ENCODE measurements around the gene NID1.

Gene NID1

DNA sequence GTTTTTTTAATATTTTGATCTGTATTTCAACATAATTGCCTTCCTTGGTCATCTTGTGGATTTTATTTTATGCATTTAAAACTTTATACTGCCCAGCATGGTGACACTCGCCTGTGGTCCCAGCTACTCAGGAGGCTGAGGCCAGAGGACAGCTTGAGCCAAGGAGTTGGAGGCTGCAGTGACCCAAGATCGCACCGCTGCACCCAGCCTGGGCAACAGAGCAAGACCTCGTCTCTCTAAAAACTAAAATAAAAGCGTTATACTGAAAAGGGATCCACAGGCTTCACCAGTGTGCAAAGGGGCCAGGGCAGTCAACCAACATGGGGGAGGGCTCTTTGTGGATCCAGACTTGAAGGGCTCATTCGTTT is 1.4 kb downstream of the NID1 start:
- no peak for DNase-seq

DNA sequence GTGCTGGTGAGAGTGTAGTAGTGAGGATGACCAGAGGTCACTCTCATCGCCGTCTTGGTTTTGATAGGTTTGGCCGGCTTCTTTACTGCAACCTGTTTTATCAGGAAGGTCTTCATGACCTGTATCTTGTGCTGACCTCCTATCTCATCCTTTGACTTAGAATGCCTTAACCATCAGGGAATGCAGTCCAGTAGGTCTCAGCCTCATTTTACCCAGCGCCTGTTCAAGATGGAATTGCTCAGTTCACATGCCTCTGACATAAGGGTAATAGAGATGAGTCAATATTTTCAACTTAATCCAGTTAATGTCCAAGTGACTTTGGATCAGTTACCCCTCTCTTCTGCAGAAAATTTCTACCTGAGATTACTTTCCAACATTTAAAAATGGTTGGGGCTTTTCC is 4.6 kb downstream of the NID1 start:
- DNase-seq = no peak

DNA sequence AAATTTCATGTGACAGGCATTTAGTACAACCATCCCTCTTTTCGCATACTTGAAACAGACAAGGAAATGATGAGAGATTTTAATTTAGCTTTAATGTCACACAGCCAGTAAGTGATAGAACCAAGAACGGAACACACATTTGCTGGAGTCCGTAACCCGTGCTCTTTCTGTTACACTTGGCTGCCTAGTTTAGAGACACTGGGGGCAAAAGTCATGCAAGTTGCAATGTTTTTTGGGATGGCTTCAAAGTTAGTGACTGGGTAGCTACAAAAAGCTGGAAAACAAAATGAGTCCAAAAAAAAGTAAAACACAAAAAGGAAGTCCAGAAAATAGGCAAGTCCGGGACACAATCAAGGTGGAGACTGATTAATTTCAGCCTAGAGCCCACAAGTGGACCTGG is 5.9 kb downstream of the NID1 start:
- DNase-seq = no peak

DNA sequence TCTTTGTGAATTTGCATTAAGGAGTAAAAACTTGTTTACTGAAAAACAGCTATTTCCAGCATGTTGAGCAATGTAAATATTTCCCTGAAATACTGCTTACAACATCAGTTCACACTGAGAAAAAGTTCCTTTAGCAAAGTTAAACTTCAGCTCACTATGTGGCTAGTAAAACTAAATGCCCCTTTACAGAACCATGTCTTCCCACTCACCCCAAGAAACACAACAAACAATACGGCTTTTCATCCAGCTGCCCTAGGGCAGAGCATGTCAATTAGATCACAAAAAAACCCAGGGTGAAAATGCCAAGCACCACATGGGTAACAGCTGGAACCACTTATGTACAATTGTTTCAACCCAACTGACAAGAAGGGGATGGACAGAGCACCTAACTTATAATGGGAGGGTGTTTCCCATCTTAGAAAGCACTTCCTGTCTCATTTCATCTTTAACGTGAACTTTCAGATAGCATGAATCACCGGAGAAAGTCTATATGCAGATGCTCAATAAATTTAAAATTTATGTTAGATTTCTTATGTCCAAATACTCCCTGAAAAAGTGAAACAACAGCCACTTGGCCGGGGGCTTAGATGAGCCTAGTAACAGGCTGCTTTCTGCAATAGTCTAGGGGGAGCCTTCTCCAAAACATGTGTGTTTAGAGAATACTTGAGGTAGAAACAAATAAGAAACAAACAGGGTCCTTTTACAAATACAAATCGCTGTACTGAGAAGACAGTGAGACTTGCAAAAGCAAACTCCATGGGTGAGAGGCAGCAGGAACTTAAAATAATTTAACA is 6.6 kb downstream of the NID1 start:
- no peak for DNase-seq

DNA sequence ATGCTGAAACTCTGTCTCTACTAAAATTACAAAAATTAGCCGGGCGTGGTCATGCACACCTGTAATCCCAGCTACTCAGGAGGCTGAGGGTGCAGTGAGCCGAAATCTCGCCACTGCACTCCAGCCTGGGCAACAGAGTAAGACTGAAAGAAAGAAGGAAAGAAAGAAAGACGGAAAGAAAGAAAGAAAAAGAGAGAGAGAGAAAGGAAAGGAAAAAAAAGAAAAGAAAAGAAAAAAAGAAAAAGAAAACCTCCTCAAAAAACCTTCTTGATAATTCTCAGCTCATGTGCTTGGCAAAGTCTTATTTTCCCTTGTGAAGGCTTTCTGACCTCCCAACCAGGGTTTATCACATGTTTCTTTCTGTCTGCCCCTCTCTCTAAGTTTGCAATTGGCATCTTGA is 7.3 kb downstream of the NID1 start:
- DNase-seq = no peak

DNA sequence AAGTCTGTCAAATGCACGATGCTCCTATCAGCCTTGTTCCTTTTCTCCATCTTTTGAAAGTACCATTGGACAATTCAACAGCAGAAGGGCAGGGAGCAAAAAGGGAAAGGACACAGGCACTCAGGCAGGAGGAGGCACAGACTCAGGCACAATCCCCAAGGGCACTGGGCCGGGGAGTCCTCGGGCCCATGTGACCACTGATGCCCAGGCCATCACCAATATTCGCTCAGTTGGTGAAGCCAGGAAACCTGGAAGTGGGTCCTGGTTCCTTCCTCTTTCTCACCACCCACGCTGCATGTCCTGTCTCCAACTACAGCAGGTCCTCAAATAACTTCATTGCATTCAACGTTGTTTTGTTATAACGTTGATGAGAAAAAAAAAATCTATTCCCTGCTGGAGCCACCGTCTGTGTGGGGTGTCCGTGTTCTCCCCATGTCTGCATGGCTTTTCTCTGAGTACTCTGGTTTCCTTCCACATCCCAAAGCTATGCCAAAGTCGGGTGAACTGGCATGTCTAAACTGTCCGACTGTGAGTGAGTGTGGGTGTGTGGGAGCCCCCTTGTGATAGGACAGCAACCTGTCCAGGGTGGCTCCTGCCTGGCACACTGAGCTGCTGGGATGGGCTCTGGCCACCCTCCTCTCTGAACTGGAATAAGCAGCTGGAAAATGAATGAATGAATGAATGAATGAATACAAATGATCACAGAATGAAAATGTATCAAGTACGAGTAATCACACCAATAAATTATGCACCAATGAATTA is 12.5 kb downstream of the NID1 start:
- DNase-seq = no peak

DNA sequence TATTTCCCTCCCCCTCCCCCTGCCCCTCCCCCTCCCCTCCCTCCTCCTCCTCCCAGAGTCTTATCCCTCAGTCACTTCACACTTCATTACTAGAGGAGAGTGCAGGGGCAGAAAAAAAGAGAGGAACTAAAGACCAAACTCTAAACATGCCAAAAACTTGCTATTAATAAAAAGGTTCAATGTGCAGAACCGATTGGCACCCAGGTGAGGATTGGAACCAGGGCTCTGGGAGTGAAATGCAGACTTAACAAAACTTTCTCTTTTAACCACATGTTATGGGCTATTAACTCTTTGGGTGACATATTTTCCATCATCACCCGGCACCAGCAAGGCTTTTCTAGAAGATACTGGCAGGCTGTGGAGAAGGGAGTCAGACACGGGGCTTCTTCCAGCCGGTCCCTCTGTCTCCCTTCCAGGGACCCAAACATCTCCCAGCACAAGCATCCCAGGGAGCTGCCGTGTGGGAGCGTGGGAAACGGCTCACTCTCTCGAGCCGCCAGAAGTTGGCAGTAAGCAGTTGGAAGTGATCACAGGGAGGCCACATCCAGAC is 13.6 kb downstream of the NID1 start:
- DNase-seq = no peak

DNA sequence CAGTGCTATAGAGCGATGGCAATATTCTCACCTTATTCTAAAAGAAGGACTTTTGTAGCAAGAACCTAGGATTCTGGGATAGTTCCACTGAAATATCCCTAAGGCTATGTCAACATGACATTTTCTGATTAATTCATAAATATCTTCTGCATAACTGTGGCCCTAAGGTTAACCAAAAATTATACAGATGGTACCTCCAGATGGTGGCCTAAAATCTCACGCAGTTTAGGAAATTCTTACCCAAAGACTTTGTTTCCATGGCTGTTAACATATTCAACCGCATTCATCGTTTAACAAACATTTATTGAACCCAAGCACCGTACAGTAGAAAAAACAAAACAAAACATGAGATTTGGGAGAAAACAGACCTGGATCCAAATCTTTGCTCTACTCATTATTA is 19.1 kb downstream of the NID1 start:
- no peak for DNase-seq

DNA sequence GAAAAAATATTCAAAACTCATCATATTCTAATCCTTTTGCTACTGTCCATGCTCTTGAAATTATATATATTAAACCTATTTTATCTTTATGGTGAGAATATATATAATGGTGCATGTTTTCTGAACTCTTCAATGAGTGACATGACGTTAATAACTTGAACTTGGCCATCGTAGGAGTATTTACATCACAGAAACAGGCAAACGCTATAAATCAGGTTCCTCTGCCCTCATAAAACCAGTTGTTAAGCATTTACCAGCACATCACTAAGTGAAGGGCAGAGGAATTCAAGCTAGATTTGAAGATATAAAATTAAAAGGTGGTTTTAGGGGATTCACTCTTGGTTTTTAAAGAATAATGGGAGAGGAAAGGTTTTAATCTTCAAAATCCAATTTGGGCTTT is 20.5 kb downstream of the NID1 start:
- DNase-seq = no peak

DNA sequence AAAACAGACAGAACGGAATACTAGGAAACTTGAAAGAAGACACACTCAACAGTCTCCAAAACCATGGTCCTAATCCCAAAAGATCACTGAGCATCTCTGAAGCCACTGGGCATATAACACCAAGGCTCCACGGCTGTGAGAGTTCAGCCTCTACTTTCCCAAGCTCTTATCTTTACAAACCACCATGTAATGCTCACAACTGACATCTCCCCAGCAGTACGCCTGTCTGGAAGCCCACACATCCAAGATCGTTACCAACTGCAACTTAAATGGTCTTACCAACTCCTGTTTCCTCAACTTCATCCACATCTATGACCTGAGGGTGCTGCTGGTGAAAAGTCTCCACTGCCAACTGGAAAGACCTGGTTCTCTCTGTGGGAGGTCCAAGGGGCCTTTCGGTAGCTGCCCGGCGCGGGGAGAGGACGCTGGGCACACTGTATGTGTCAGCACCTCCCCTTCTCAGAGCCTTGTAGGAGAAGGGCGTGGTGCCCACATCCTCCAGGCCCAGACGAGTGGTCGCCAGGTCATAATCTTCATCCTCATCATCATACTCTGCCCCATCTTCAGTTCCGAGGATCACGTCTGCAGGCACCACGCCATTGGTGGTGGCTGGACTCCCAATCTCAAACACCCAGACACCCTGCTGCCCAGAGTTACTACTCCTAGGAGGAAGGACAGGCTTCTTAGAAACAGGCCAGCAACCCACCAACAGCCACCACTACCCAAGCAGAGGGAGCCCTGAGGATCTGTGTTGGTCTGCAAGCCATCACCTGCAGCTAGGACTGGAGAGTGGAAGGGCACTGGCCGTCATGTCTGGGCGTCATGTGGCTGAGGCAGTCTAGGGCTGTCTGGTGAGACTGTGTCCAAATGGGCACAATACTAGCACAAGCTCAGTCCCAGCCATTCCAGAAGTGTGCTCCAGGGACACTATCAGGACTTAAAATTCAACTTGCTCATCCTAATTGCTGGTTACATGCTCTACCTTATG is 23.0 kb downstream of the NID1 start:
- DNase-seq = no peak

DNA sequence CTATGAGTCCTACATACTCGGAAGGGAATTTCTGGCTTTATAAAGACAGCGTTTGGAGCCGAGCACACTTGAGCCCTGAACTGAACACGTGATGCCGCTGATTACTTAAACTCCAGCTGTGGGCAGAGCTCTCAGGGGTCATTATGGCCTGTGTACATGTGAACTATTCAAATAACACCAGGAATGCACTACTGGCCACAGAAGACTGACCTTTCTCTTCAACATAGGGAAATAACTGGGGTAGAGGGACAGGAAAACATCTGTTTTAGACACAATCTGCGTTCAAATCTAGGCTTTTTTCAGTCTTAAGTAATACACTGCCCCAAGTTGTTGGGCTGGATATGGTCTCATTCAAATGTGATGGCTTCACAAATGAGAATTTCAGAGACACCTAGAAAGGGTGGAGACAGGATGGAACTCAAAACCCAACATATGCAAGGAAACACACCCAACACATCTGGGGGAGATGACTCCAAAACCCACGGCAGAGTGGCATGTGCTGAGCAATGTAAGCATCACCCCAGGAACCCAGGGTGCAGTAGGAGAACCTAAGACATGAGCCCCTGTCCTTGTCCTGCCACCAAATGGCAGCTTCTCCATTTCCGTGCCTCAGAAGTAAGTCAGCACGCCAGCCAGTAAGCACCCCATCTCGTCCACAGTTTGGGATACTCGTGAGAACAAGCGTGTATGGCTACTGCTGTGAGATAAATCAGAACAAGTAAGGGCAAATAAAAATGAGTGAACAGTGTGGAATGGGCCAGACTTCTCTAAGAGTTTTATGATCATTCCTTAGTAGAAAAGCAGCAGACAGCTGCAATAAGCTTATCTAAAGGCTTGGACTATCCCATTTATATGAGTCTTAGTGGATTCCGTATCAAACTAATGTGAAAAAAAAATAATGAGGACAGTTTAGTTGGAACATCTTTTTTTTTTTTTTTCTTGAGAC is 24.9 kb downstream of the NID1 start:
- DNase-seq = no peak

DNA sequence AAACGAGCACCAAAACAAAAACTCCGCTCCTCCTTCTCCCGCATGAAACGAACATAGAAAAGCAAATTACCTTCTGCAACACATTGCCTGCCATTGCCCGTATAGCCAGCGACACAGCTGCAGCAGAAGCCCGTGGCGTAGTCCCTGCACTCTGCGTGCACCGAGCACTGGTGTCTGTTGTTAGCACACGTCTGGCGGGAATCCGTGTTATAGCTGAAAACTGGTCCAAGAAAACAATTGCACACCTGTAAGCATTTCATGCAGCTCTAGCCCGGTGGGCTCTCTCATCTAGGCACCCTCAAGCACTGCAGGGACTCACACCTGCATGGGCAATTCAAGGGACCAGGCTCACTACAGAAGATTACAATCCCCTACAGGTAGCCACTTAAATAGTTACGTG is 26.9 kb downstream of the NID1 start:
- DNase-seq = no peak

DNA sequence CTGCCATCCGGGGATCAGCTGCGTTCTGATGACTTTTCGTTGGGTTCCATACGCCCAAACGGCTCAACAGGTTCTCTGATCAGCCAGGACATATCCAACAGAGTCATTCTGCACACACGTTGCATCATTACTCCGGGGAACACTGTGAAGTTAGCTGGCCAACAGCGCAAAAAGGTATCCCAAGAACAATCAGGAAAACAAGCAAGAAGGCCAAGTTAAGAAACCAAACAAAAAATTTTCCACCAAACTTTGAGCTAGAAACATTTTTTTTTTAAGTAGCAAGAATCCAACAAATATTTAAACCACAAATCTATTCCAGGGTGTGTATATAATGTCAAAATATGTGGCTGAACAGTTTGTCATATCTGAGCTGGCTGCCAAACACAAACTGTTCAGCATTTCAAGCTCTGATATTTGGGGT is 29.2 kb downstream of the NID1 start:
- no peak for DNase-seq

DNA sequence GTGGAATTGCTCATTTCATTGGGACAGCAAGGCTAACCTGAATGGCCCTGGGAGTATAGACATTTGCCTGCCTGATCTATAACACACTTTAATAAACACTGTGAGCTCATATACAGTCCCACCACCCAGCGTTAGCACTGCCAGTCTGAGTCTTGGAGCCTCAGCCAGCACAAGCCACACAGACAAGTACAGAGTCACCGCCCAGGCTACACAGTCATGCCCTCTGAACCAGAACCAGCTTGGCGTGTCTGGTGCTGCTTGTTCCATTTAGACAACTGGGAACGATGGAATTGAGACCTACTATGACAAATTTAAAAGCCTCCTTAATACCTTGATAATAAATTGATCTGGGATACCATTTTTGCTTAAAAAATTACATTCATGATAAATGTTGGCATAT is 31.6 kb downstream of the NID1 start:
- no peak for DNase-seq

DNA sequence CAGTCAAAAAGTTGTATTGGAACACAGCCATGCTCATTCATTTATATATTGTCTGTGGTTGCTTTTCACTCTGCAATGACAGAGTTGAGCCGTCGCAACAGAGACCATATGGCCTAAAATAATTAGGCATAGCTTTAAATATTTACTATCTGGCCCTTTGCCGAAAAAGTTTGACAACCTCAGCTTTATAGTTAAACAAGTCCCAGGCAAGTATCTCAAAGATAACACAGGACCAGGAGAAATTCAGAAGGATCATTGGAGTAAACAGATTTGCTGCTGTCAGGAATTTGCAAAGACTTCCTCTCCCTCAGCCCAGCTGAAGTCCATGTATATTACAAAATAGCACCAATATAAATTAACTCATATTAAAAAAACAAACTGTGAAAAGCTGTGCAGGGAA is 34.4 kb downstream of the NID1 start:
- DNase-seq = no peak

DNA sequence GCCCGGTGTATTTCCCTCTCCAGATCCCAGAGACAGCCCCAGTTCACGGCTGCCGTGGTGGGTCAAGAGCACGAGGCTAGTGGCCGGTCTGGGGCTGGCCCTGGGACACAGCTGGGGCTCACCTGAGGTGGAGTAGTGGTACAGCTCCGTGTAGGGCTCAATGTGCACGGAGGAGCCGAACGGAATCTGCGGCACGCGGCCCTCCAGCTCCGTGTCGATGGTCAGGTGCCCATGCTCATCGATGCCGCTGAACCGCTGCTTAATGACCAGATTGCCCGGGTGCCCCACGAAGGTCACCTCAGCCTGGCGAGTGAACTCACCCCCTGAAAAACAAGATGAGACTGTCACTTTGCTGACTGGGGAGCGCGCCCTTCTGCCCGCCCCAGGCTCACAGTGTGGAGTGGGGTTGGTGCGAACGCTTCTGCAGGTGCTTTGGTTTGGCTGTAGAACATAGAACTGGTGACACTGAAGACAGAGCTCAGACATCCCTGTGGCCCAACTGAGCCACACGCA is 35.4 kb downstream of the NID1 start:
- DNase-seq = no peak

DNA sequence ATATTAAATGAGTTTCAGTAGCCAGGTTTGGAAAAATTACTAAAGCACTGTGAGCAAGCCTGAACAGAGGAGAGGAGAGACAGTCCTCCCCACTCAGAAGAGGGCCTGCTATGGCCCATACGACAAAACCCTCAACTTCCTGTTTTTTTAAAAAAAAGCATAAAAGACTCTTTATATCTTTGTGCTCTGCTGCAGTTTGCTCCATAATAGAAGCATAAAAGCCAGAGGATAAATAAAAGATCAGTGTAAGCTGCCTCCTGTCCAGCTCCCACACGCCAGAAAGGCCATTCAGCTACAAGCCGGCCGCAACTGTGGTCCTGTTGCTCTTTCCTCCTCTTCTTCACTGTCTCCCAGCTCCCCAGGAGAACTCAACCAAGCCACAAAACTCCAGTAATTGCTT is 37.8 kb downstream of the NID1 start:
- DNase-seq = no peak

DNA sequence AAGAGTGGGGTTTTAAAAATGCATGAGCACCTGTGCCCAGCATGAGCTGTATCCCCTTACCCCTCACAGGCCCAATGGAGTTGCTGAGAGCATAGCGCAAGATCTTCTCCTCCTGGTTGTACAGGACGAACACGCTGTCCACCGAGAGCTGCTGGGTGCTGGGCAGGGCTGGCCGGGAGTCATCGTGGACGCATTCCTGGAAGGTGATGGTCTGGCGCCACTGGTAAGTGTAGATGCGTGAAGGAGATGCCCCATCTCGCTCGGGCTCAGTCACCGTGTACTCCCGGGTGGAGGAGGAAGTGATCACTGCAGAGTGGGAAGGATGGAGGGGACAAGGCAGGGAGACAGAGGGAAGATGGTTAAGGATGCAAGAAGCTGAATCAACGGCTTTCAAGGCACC is 39.1 kb downstream of the NID1 start:
- DNase-seq = no peak

DNA sequence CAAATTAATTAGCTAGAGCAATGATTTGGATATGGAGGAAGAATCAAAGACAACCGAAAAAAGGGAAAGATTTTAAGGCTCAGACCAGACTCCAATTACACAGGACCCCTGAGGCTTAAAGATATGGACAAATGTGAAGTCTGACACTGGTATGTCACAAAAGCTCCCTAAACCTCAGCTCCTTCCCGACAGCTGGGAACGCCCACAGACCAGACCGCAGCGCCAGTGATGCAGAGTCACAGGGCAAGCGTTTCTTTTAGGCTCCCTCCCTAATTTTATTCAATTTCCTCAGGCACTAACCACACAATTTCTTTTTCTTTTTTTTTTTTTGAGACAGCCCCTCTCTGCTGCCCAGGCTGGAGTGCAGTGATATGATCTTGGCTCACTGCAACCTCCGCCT is 40.2 kb downstream of the NID1 start:
- DNase-seq = no peak

DNA sequence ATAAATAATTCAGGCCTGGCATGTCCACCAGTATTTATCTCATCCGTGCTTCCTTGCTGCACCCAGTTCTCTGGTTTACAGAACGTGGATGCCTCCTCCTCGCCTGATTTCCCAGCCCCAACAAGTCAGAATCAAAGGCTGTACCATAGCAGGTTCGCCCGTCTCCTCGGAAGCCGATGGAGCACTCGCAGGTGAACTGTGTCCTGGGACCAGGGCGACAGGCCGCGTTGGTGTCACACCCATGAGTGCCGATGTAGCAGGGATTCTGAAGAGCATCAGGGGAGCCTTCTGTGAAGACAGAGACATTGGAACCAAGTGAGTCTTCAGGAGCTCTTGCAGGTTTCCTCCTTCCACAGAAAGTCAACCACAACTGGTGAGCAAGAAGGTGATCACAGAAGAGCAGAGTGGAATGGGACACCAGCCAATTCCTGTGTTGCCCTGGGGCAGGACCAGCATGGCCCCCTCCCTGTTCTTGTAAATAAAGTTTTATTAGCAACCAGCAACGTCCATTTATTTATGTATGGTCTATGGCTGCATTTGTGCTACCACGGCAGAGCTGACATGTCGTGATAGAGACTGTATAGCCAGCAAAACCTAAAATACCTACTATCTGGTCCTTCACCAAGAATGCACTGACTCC is 40.8 kb downstream of the NID1 start:
- no peak for DNase-seq
